Measurements from ENCODE around the gene CRK. TPM values are rescaled to one million over a fixed set of nuclear protein-coding genes. Genes with fewer than 3 reads are reported as not detected.
"Not testable (repeated sequence)": the region's sequence is repeated elsewhere in the genome, so short reads cannot be mapped to it uniquely, and the experiment has no call there.

CRK gene
- polyA plus RNA-seq, 1 donor from 2014 or later: 28.3 TPM

DNA sequence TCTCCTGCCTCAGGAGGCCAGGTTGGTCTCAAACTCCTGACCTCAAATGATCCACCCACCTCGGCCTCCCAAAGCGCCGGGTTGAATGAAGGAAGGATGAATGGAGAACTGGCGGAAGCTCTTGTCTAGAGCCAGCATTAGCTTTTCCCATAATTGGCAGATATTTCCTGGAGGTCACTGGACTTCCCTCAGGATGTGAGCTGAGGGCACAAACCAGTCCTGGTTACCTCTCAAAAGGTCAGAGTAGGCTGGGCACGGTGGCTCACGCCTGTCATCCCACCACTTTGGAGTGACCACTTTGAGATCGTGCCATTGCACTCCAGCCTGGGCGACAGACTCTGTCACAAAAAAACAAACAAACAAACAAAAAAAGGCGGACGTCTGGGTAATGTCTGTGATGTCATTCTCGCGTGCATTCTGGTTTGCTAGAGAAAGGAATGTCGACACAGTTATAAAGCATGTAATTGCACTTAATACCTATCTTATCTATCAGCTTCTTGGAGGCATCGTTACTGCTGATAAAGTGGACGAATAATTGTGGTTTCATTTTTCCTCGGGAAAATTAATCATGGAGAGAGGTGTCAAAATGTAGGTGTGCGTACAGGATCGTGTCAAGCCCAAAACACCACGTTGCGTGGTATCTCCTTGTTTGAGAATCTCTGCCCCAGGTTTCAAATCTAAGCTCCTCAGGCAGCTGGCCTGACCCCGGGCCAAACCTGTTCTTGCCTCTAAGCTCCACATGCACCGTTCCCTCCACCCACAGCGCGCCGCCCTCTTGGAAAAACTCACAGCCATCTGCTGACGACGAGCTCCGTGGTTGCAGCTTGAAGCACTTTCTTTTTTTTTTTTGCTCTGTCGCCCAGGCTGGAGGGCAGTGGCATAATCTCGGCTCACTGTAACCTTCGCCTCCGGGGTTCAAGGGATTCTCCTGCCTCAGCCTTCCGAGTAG is 6.4 kb upstream of the CRK start:
- peaks cover 17 to 22% (median 22%) of the 10 kb centered on the region in 3 donors for H3K4me1 Mint-ChIP-seq
- H3K4me3 Mint-ChIP-seq: peak overlapping the region; percentile 50 to 90 (median 77)
- H3K9me3 Mint-ChIP-seq: no peaks in the 10 kb centered on the region
- H3K36me3 Mint-ChIP-seq: no peaks in the 10 kb centered on the region
- peaks cover 9% of the 10 kb centered on the region for H3K27me3 Mint-ChIP-seq
- H3K27ac Mint-ChIP-seq: peak overlapping the region; percentile 72 to 91 (median 90)

GRCh38 chr17:1461198-1461944 is 5.3 kb upstream of the CRK start:
- Mint-ChIP-seq H3K27me3 (peaks cover 12% of the 10 kb centered on the region), H3K27ac (peak overlapping the region; percentile 19 to 90 (median 47)), H3K4me3 (peak overlapping the region in 2 of 4 donors; percentile 29 to 35), H3K9me3 (no peaks in the 10 kb centered on the region), H3K4me1 (peaks cover 17 to 26% (median 26%) of the 10 kb centered on the region in 3 donors), H3K36me3 (no peaks in the 10 kb centered on the region)

- Mint-ChIP-seq H3K27me3 (peaks cover 12% of the 10 kb centered on the region), H3K9me3 (no peaks in the 10 kb centered on the region), H3K4me3 (peak overlapping the region in 1 of 4 donors; percentile 24), H3K4me1 (peaks cover 18 to 28% (median 26%) of the 10 kb centered on the region in 3 donors), H3K36me3 (no peaks in the 10 kb centered on the region), H3K27ac (peak overlapping the region; percentile 5 to 37 (median 16))
Observed at GRCh38 chr17:1460233-1460632, 4.2 kb upstream of the CRK start.

GRCh38 chr17:1455291-1455796 is 688 bp downstream of the CRK start:
- Mint-ChIP-seq H3K27me3 (peaks cover 2% of the 10 kb centered on the region), H3K4me1 (peaks cover 27 to 34% (median 29%) of the 10 kb centered on the region in 3 donors), H3K9me3 (no peaks in the 10 kb centered on the region), H3K4me3 (peak overlapping the region; percentile 86 to 99 (median 94)), H3K27ac (peak overlapping the region; percentile 93 to 95 (median 95)), H3K36me3 (no peaks in the 10 kb centered on the region)

DNA sequence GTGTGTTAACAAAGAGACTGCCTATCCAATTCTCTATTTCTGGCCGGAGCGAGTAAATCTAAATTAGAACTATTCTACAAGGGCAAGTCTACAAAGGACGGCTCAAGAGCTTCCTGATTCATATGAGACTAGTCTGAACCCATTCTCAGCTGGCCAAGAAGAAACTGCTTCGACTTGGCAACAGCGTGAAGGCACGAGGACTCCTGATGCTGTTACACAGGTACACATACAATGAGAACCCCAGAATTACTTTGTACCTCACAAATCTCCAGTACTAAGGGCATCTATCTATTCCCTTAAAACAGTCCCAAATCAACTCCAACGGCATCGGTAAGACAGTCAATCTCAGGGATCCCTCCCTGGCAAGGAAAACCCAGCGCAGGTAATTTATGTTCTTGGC is 1.5 kb downstream of the CRK start:
- H3K27ac Mint-ChIP-seq: peak overlapping the region; percentile 1 to 95 (median 95)
- H3K27me3 Mint-ChIP-seq: peaks cover 2% of the 10 kb centered on the region
- no peaks in the 10 kb centered on the region for H3K36me3 Mint-ChIP-seq
- H3K9me3 Mint-ChIP-seq: no peaks in the 10 kb centered on the region
- peak overlapping the region; percentile 86 to 99 (median 94) for H3K4me3 Mint-ChIP-seq
- peaks cover 24 to 30% (median 29%) of the 10 kb centered on the region in 3 donors for H3K4me1 Mint-ChIP-seq

GRCh38 chr17:1453694-1454093 is 2.3 kb downstream of the CRK start:
- not testable (repeated sequence) for H3K27me3 Mint-ChIP-seq, H3K36me3 Mint-ChIP-seq, H3K9me3 Mint-ChIP-seq
- H3K27ac Mint-ChIP-seq: peak overlapping the region; percentile 49 to 78 (median 62)
- H3K4me1 Mint-ChIP-seq: peaks cover 24 to 37% (median 31%) of the 10 kb centered on the region in 3 donors
- H3K4me3 Mint-ChIP-seq: peak overlapping the region in 2 of 4 donors; percentile 51 to 86

- no peaks in the 10 kb centered on the region for H3K9me3 Mint-ChIP-seq
- peaks cover 2% of the 10 kb centered on the region for H3K27me3 Mint-ChIP-seq
- H3K4me3 Mint-ChIP-seq: peak overlapping the region in 1 of 4 donors; percentile 86
- H3K36me3 Mint-ChIP-seq: no peaks in the 10 kb centered on the region
- H3K4me1 Mint-ChIP-seq: peaks cover 24 to 37% (median 31%) of the 10 kb centered on the region in 3 donors
- H3K27ac Mint-ChIP-seq: peak overlapping the region; percentile 62 to 78 (median 75)
Observed at GRCh38 chr17:1452836-1453235, 3.2 kb downstream of the CRK start.

DNA sequence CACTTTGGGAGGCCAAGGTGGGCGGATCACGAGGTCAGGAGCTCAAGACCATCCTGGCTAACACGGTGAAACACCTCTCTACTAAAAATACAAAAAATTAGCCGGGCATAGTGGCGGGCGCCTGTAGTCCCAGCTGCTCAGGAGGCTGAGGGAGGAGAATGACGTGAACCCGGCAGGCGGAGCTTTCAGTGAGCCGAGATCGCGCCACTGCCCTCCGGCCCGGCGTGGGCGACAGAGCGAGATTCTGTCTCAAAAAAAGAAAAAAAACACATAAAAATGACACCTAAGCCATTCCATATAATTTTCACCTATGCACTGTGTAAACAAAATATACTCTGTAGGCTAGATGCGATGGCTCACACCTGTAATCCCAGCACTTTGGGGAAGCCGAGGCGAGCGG is 5.8 kb downstream of the CRK start:
- H3K4me3 Mint-ChIP-seq: peak overlapping the region in 1 of 4 donors; percentile 63
- peak overlapping the region in 1 of 3 donors; percentile 62 for H3K27ac Mint-ChIP-seq
- peaks cover 29 to 47% (median 33%) of the 10 kb centered on the region in 3 donors for H3K4me1 Mint-ChIP-seq
- H3K36me3 Mint-ChIP-seq, H3K27me3 Mint-ChIP-seq, H3K9me3 Mint-ChIP-seq: not testable (repeated sequence)

- Mint-ChIP-seq H3K36me3 (no peaks in the 10 kb centered on the region), H3K27me3 (no peaks in the 10 kb centered on the region), H3K4me3 (no peak overlapping the region), H3K4me1 (peaks cover 24 to 42% (median 26%) of the 10 kb centered on the region in 3 donors), H3K9me3 (no peaks in the 10 kb centered on the region), H3K27ac (peak overlapping the region in 1 of 3 donors; percentile 62)
Observed at GRCh38 chr17:1449412-1449967, 6.5 kb downstream of the CRK start.

DNA sequence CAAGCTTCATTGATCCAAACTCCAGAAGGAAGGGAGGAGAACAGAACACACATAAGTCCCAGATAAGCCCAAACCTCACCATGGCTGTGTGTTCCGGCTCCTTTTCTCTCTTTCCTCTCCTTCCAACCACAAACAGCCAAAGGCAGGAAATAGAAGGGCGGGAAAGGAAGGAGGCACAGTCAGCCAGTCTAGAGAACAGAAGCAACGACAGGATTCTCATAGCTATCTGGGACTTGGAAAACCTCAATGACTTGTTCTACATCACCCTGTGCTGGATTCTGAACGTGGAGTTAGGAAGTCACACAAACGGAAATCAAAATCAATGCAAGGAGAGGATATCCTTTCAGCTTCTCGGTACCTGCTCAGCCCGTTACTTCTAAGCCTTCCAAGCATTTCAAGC is 9.0 kb downstream of the CRK start:
- no peaks in the 10 kb centered on the region for H3K36me3 Mint-ChIP-seq
- H3K4me3 Mint-ChIP-seq: no peak overlapping the region
- H3K9me3 Mint-ChIP-seq: no peaks in the 10 kb centered on the region
- no peak overlapping the region for H3K27ac Mint-ChIP-seq
- H3K4me1 Mint-ChIP-seq: peaks cover 12 to 28% (median 17%) of the 10 kb centered on the region in 3 donors
- H3K27me3 Mint-ChIP-seq: no peaks in the 10 kb centered on the region

DNA sequence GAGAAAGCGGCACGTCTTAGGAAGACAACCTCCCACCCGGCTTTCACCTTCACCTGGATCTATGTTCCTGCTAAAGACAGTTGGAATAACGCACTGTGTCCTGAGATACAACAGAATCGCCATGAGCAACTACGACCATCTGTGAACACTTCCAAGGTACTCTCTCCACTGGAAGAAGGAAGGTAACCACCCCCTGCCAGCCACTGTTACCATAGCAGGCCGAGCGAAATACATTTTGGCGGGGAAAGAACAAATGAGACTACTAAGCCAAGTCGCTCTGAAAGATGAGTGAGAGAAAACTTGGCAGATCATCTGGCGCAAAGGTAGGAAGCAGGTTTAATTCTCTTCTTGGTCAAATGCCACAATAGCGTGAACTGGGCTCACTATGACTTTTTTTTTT is 9.8 kb downstream of the CRK start:
- peak overlapping the region in 2 of 3 donors; percentile 50 to 71 for H3K27ac Mint-ChIP-seq
- no peaks in the 10 kb centered on the region for H3K36me3 Mint-ChIP-seq
- H3K27me3 Mint-ChIP-seq: no peaks in the 10 kb centered on the region
- H3K4me1 Mint-ChIP-seq: peaks cover 9 to 24% (median 14%) of the 10 kb centered on the region in 3 donors
- H3K4me3 Mint-ChIP-seq: no peak overlapping the region
- H3K9me3 Mint-ChIP-seq: no peaks in the 10 kb centered on the region

GRCh38 chr17:1445695-1446094 is 10.3 kb downstream of the CRK start:
- not testable (repeated sequence) for H3K4me3 Mint-ChIP-seq, H3K36me3 Mint-ChIP-seq, H3K27me3 Mint-ChIP-seq, H3K9me3 Mint-ChIP-seq
- peak overlapping the region in 1 of 3 donors; percentile 71 for H3K27ac Mint-ChIP-seq
- peaks cover 9 to 24% (median 14%) of the 10 kb centered on the region in 3 donors for H3K4me1 Mint-ChIP-seq

DNA sequence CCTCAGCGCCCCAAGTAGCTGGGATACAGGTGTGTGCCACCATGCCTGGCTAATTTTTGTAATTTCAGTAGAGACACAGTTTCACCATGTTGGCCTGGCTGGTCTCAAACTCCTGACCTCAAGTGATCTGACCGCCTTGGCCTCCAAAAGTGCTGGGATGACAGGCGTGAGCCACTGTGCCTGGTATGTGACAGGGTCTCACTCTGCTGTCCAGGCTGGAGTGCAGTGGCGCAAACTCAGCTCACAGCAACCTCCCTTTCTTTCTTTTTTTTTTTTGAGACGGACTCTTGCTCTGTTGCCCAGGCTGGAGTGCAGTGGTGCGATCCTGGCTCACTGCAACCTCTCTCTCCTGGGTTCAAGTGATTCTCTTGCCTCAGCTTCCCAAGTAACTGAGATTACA is 13.3 kb downstream of the CRK start:
- H3K27ac Mint-ChIP-seq, H3K4me3 Mint-ChIP-seq, H3K27me3 Mint-ChIP-seq, H3K36me3 Mint-ChIP-seq, H3K9me3 Mint-ChIP-seq: not testable (repeated sequence)
- peaks cover 9 to 16% (median 15%) of the 10 kb centered on the region in 3 donors for H3K4me1 Mint-ChIP-seq

- H3K4me3 Mint-ChIP-seq: no peak overlapping the region
- peaks cover 9 to 15% (median 15%) of the 10 kb centered on the region in 3 donors for H3K4me1 Mint-ChIP-seq
- H3K27ac Mint-ChIP-seq: no peak overlapping the region
- no peaks in the 10 kb centered on the region for H3K9me3 Mint-ChIP-seq
- H3K27me3 Mint-ChIP-seq: no peaks in the 10 kb centered on the region
- peaks cover 3% of the 10 kb centered on the region for H3K36me3 Mint-ChIP-seq
Observed at GRCh38 chr17:1442187-1442586, 13.8 kb downstream of the CRK start.

Measured in IgD-negative memory B cell (primary cell).